ENCODE results near the gene RNF112. TPM values are rescaled to one million over a fixed set of nuclear protein-coding genes. Genes with fewer than 3 reads are reported as not detected.
A peak's percentile ranks its signal among the peaks of the same experiment; 100 is the strongest.
"Not testable (repeated sequence)": the region's sequence is repeated elsewhere in the genome, so short reads cannot be mapped to it uniquely, and the experiment has no call there.

The RNF112 gene
- total RNA-seq, 1 experiment from 2014 or later: not detected

DNA sequence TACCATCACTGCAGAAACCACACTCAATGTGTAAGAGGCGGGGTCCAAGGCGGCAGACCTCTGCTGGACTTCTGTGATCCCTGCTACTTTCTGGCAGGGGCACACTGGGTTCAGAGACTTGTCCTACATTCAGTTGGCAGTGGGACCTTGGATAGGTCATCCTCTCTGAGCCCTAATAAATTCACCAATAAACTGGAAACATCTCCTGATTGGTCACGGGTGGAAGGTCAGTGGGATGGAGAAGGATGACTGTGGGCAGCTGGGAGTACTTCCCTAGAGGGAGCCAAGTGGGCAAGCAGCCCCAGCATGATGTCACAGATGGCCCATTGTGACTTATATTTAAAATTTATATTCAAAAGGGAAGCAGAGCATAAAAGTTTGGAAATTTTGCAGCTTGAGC is 49.7 kb downstream of the RNF112 start:
- in situ Hi-C loops (cut with HindIII; ENCODE audit: low sequenced_read_pairs): no loop called here
- DNase-seq (ENCODE audit: low spot score): peak; percentile 51

DNA sequence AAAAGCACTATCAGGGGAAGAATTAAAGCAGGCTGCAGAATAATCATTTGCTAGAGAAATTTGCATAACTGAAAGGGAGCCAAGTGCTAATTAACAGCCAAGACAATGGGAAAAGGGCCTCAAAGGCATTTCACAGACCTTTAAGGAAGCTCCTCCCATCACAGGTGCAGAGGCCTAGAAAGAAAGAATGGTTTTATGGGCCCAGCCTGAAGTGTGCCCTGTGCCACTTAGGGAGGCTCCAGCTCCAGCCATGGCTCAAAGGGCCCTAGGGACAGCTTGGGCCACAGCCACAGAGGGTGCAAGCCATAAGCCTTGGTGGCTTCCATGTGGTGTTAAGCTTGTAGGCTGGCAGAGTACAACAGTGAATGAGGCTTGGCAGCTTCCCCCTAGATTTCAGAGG is 50.1 kb downstream of the RNF112 start:
- DNase-seq (ENCODE audit: low spot score): peak; percentile 25
- in situ Hi-C loops (cut with HindIII; ENCODE audit: low sequenced_read_pairs): no loop called here

DNA sequence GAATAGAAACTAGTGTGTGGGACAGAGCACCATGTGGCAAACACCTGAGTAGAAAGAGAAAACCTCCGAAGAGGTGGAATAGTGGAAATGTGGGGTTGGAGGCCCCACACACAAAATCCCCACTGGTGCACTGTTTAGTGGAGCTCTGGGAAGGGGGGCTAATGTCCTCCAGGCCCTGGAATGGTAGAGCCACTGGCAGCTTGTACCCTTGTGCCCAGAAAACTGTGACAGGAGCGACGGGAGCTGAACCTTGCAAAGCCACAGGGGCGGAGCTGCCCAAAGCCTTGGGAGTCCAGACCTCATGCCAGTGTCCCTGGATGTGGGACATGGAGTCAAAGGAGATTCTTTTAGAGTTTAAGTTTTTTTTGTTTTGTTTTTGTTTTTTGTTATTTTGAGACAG is 50.6 kb downstream of the RNF112 start:
- in situ Hi-C loops (cut with HindIII; ENCODE audit: low sequenced_read_pairs): no loop called here
- DNase-seq (ENCODE audit: low spot score): no peak

DNA sequence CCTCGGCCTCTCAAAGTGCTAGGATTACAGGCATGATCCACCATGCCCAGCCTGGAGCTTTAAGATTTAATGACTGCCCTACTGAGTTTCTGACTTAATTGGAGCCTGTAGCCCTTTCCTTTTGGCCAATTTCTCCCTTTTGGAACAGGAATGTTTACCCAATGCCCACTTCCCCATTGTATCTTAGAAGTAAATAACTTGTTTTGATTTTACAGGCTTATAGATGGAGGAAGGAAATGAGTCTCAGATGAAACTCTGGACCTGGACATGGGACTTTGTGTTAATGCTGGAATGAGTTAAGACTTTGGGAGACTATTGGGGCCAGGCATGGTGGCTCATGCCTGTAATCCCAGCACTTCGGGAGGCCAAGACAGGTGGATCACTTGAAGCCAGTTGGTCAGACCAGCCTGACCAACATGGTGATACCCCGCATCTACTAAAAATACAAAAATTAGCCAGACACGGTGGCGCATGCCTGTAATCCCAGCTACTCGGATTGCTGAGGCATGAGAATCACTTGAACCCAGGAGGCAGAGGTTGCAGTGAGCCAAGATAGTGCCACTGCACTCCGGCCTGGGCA is 51.5 kb downstream of the RNF112 start:
- in situ Hi-C loops (cut with HindIII; ENCODE audit: low sequenced_read_pairs); DNase-seq (ENCODE audit: low spot score): not testable (repeated sequence)

DNA sequence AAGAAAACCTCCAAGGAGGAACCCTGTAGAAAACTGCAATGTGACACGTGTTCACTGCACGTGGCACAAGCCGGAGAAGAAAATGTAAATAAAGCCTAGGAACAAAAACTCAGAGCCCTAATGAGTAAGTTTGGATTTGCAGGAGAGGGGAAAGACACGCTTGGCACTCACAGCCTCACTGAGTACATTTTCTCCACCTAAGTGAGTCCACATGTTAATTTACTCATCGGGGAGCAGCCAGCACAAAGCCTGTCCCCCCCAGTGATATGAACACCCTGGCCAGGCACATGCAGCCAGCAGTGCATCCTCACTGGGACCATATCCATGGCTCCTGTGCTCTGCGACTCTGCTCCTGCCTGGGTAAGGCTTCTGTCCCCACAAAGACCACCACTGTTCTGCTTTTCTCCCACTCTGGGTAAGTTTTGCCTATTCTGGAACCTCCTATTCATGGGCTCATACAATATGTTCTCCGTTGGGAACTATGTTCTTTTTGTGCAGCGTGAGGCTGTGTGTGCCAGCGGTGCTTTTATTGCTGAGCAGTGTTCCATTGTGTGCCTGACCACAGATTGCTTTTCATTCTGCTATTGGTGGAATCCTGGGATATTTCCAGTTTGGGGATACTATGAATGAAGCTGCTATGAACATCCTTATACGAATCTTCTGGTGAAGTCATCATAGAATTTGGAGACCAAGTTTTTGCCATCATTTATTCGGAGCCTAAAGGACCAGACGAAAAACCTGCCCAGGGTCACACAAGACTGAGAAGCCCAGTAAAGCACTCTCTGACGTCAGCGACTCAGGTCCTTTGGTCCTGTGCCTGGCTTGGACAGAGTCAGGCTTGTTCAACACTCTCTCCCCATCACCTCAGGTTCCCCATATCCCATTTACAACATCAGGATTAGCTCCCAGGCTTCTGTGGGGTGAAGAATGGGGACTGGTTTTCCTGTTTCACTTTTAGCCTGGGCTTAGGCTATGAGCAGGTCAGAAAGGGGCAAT is 53.3 kb downstream of the RNF112 start:
- in situ Hi-C loops (cut with HindIII; ENCODE audit: low sequenced_read_pairs): no loop called here
- no peak for DNase-seq (ENCODE audit: low spot score)

Other genes starting within 250 kb of the RNF112 start
- gene EPN2, start 173.9 kb upstream of the RNF112 start, total RNA-seq (2014; rRNA removed; shearing (Covaris generic)): 18.8 and 20.8 TPM in 2 replicates
- 50.5 and 94.6 TPM in 2 replicates for gene B9D1, start 48.5 kb upstream of the RNF112 start, total RNA-seq (2014; rRNA removed; shearing (Covaris generic))
- 1.2 and 5.1 TPM in 2 replicates for gene MAPK7, start 32.7 kb upstream of the RNF112 start, total RNA-seq (2014; rRNA removed; shearing (Covaris generic))
- gene MFAP4, start 24.0 kb upstream of the RNF112 start, total RNA-seq (2014; rRNA removed; shearing (Covaris generic)): 0.31 TPM in 1 of 2 replicates, not detected in the other
- gene SLC47A1, start 122.6 kb downstream of the RNF112 start, total RNA-seq (2014; rRNA removed; shearing (Covaris generic)): 2.6 and 4.5 TPM in 2 replicates
- 84.2 and 111 TPM in 2 replicates for gene ALDH3A2, start 237.5 kb downstream of the RNF112 start, total RNA-seq (2014; rRNA removed; shearing (Covaris generic))

Measured in G401 (cell line).